Gastrocnemius medialis (tissue), 4 donors: Measurements from ENCODE around the gene POLR2B. TPM values are rescaled to one million over a fixed set of nuclear protein-coding genes. Genes with fewer than 3 reads are reported as not detected.
A peak's percentile ranks its signal among the peaks of the same experiment; 100 is the strongest.

ENCODE experiments used
- ATAC-seq, 2 donors: fragments of 150-250 bp; one replicate each; pipeline ENCODE4 v1.9.1; 2016
- DNase-seq, 2 donors: peaks; one replicate each; pipeline ENCODE4 v3.0.0-alpha.2; 2019
- H3K27ac ChIP-seq, 4 donors: fragments of 200-600 bp; sonication (generic); 1 replicate in 1 of 4; 2 replicates in 3 of 4; pipeline ENCODE4 v1.5.1; 2016 to 2018; ENCODE audit warnings: mild to moderate bottlenecking in 2 of 4, moderate library complexity in 1 of 4
- H3K27me3 ChIP-seq, 3 donors: fragments of 200-600 bp; sonication (generic) in 2 of 3; 1 replicate in 1 of 3; 2 replicates in 2 of 3; pipeline versions ENCODE4 v1.5.1 to v1.6.0; 2016 to 2019; ENCODE audit warnings: mild to moderate bottlenecking in 1 of 3, moderate library complexity in 1 of 3
- H3K36me3 ChIP-seq, 2 donors: fragments of 200-600 bp; sonication (generic) in 1 of 2; one replicate each; pipeline ENCODE4 v1.5.1; 2017 to 2018
- H3K4me1 ChIP-seq, 2 donors: fragments of 200-600 bp; sonication (generic) in 1 of 2; one replicate each; pipeline ENCODE4 v1.5.1; 2016 to 2017; ENCODE audit warnings: mild to moderate bottlenecking in 2 of 2
- H3K4me3 ChIP-seq, 4 donors: fragments of 200-600 bp; sonication (generic) in 3 of 4; 1 replicate in 1 of 4; 2 replicates in 3 of 4; pipeline ENCODE4 v1.5.1; 2016 to 2019; ENCODE audit warnings: mild to moderate bottlenecking in 2 of 4
- H3K9me3 ChIP-seq, 3 donors: fragments of 200-600 bp; sonication (generic) in 2 of 3; 1 replicate in 1 of 3; 2 replicates in 2 of 3; pipeline ENCODE4 v1.5.1; 2016 to 2019
- POLR2A ChIP-seq, 2 donors: fragments of 450-650 bp; IDR thresholded peaks; one replicate each; pipeline ENCODE4 v1.6.1; 2017; ENCODE audit warnings: antibody characterized with exemption in 2 of 2, mild to moderate bottlenecking in 2 of 2, moderate library complexity in 2 of 2
- in situ Hi-C, 4 donors: fragments of 200-750 bp; cut with MboI; loops; one replicate each; pipeline versions ENCODE4 v1.15.0 to v1.8.0; 2017; ENCODE audit warnings: low sequenced_read_pairs in 4 of 4
- intact Hi-C: fragments of 100-400 bp; cut with DNase I; formaldehyde crosslinking; loops from one replicate; pipeline ENCODE4 v1.15.1; 2023; ENCODE audit warnings: low total_unique reads
- total RNA-seq, 4 donors: library from RNA; depleted of rRNA; stranded (reverse); fragments of >200 nt; gene quantifications; one replicate each; pipeline versions ENCODE4 v1.1.0 to v1.2.3, GENCODE V29; 2016
- TF ChIP-seq, protein P1 (sequence below), 5 experiments: fragments of 450-650 bp in 3 of 5; fragments of 200-600 bp in 2 of 5; sonication (generic) in 2 of 5; IDR thresholded peaks in 4 of 5; conservative IDR thresholded peaks in 1 of 5; 1 replicate in 4 of 5; 2 replicates in 1 of 5; pipeline ENCODE4 v1.5.1; 2016 to 2019; ENCODE audit warnings: antibody characterized with exemption in 5 of 5, mild to moderate bottlenecking in 3 of 5, moderate library complexity in 3 of 5

POLR2B gene
- total RNA-seq, 4 donors from 2014 or later = 67.1 to 90.7 (median 84.1) TPM

GRCh38 chr4:57074744-57075143, 96.0 kb downstream of the POLR2B start:
- intact Hi-C loops (no loop called here), in situ Hi-C loops (no loop called here)
- H3K27me3 ChIP-seq = no peaks in the 10 kb centered on the region
- peaks cover 0 to 4% of the 10 kb centered on the region in 2 donors for H3K4me1 ChIP-seq
- ATAC-seq = no peak
- no peak overlapping the region for H3K4me3 ChIP-seq
- H3K9me3 ChIP-seq = no peaks in the 10 kb centered on the region
- peak overlapping the region in 1 of 4 donors; percentile 3 for H3K27ac ChIP-seq
- no peak for DNase-seq
- TF ChIP-seq, protein P1, sequence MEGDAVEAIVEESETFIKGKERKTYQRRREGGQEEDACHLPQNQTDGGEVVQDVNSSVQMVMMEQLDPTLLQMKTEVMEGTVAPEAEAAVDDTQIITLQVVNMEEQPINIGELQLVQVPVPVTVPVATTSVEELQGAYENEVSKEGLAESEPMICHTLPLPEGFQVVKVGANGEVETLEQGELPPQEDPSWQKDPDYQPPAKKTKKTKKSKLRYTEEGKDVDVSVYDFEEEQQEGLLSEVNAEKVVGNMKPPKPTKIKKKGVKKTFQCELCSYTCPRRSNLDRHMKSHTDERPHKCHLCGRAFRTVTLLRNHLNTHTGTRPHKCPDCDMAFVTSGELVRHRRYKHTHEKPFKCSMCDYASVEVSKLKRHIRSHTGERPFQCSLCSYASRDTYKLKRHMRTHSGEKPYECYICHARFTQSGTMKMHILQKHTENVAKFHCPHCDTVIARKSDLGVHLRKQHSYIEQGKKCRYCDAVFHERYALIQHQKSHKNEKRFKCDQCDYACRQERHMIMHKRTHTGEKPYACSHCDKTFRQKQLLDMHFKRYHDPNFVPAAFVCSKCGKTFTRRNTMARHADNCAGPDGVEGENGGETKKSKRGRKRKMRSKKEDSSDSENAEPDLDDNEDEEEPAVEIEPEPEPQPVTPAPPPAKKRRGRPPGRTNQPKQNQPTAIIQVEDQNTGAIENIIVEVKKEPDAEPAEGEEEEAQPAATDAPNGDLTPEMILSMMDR (IDR thresholded peaks at IDR 0.05 in 4 of 5, conservative IDR thresholded peaks at IDR 0.05 in 1 of 5) = no peak
- TF ChIP-seq POLR2A (IDR thresholded peaks at IDR 0.05) = no peak
- H3K36me3 ChIP-seq = no peaks in the 10 kb centered on the region

- Histone ChIP-seq H3K27ac (no peak overlapping the region), H3K9me3 (no peaks in the 10 kb centered on the region), H3K36me3 (no peaks in the 10 kb centered on the region), H3K4me3 (no peak overlapping the region), H3K27me3 (no peaks in the 10 kb centered on the region), H3K4me1 (peaks cover 0 to 2% of the 10 kb centered on the region in 2 donors)
- DNase-seq (no peak), ATAC-seq (no peak)
- intact Hi-C loops = no loop called here
- in situ Hi-C loops = no loop called here
- TF ChIP-seq, protein P1 (IDR thresholded peaks at IDR 0.05 in 4 of 5, conservative IDR thresholded peaks at IDR 0.05 in 1 of 5) = no peak
- TF ChIP-seq POLR2A (IDR thresholded peaks at IDR 0.05) = no peak
Measured at GRCh38 chr4:57075367-57075766, 96.7 kb downstream of the POLR2B start.

- intact Hi-C loops = no loop called here
- no peak for ATAC-seq
- no peak for DNase-seq
- Histone ChIP-seq H3K27me3 (no peaks in the 10 kb centered on the region), H3K9me3 (no peaks in the 10 kb centered on the region), H3K36me3 (no peaks in the 10 kb centered on the region), H3K27ac (peak overlapping the region in 2 of 4 donors; percentile 14 to 16), H3K4me3 (no peak overlapping the region), H3K4me1 (peaks cover 0 to 5% of the 10 kb centered on the region in 2 donors)
- in situ Hi-C loops = no loop called here
- no peak for TF ChIP-seq POLR2A (IDR thresholded peaks at IDR 0.05)
- TF ChIP-seq, protein P1 (IDR thresholded peaks at IDR 0.05 in 4 of 5, conservative IDR thresholded peaks at IDR 0.05 in 1 of 5) = no peak
Measured at GRCh38 chr4:57076646-57077045, 98.0 kb downstream of the POLR2B start.

GRCh38 chr4:57077550-57078343, 99.1 kb downstream of the POLR2B start:
- H3K27ac ChIP-seq = no peak overlapping the region
- H3K36me3 ChIP-seq = no peaks in the 10 kb centered on the region
- no peak overlapping the region for H3K4me3 ChIP-seq
- TF ChIP-seq POLR2A (IDR thresholded peaks at IDR 0.05) = no peak
- TF ChIP-seq, protein P1 (IDR thresholded peaks at IDR 0.05 in 4 of 5, conservative IDR thresholded peaks at IDR 0.05 in 1 of 5) = no peak
- intact Hi-C loops (no loop called here), in situ Hi-C loops (no loop called here)
- no peaks in the 10 kb centered on the region for H3K27me3 ChIP-seq
- DNase-seq (no peak), ATAC-seq (no peak)
- no peaks in the 10 kb centered on the region for H3K9me3 ChIP-seq
- H3K4me1 ChIP-seq = peaks cover 0 to 6% of the 10 kb centered on the region in 2 donors
